HG03159 (cell line): ENCODE measurements around the gene FGFBP1.
A peak's percentile ranks its signal among the peaks of the same experiment; 100 is the strongest.

Experiments
- ATAC-seq: cut with Tn5 transposase; IDR thresholded peaks from one replicate; pipeline ENCODE4 v1.9.1; 2021; ENCODE audit warnings: mild to moderate bottlenecking, moderate library complexity; ENCODE audit not compliant: unreplicated experiment

FGFBP1 gene

GRCh38 chr4:15938640-15939039 is at the start of gene FGFBP1:
TSS of gene FGFBP1 (minus strand) at chr4:15938740. CDS start at chr4:15936632, 2,108 bp downstream.
- ATAC-seq = no peak

GRCh38 chr4:15988222-15988621 is 49.7 kb upstream of the FGFBP1 start:
- ATAC-seq = no peak

GRCh38 chr4:15986907-15987306 is 48.4 kb upstream of the FGFBP1 start:
- no peak for ATAC-seq

GRCh38 chr4:15983610-15984009 is 45.1 kb upstream of the FGFBP1 start:
- ATAC-seq = no peak

GRCh38 chr4:15982842-15983524 is 44.4 kb upstream of the FGFBP1 start:
- ATAC-seq = no peak

- ATAC-seq = no peak
Measured at GRCh38 chr4:15976456-15977447, 38.2 kb upstream of the FGFBP1 start.

- ATAC-seq = no peak
Measured at GRCh38 chr4:15971068-15971801, 32.7 kb upstream of the FGFBP1 start.

GRCh38 chr4:15968551-15969300 is 30.2 kb upstream of the FGFBP1 start:
- ATAC-seq = no peak

- no peak for ATAC-seq
Measured at GRCh38 chr4:15965325-15965724, 26.8 kb upstream of the FGFBP1 start.

- ATAC-seq = no peak
Measured at GRCh38 chr4:15964159-15964558, 25.6 kb upstream of the FGFBP1 start.

GRCh38 chr4:15963576-15963975 is 25.0 kb upstream of the FGFBP1 start:
- ATAC-seq = no peak

GRCh38 chr4:15963001-15963451 is 24.5 kb upstream of the FGFBP1 start, which contains the start of gene FGFBP2:
TSS of gene FGFBP2 (minus strand) at chr4:15963175. CDS start at chr4:15963129, 46 bp downstream.
- no peak for ATAC-seq

GRCh38 chr4:15961781-15962510 is 23.4 kb upstream of the FGFBP1 start:
- no peak for ATAC-seq

GRCh38 chr4:15958562-15958961 is 20.0 kb upstream of the FGFBP1 start:
- no peak for ATAC-seq

- peak; percentile 96 for ATAC-seq
Measured at GRCh38 chr4:15956179-15956850, 17.8 kb upstream of the FGFBP1 start.

GRCh38 chr4:15955670-15956069 is 17.1 kb upstream of the FGFBP1 start:
- no peak for ATAC-seq

- no peak for ATAC-seq
Measured at GRCh38 chr4:15953625-15954024, 15.1 kb upstream of the FGFBP1 start.

- ATAC-seq = no peak
Measured at GRCh38 chr4:15951781-15952180, 13.2 kb upstream of the FGFBP1 start.

GRCh38 chr4:15948826-15949225 is 10.3 kb upstream of the FGFBP1 start:
- ATAC-seq = no peak
